ENCODE results near the gene TSPEAR. TPM values are rescaled to one million over a fixed set of nuclear protein-coding genes. Genes with fewer than 3 reads are reported as not detected.

Gene TSPEAR
- total RNA-seq, 6 experiments from 2014 or later: not detected

DNA sequence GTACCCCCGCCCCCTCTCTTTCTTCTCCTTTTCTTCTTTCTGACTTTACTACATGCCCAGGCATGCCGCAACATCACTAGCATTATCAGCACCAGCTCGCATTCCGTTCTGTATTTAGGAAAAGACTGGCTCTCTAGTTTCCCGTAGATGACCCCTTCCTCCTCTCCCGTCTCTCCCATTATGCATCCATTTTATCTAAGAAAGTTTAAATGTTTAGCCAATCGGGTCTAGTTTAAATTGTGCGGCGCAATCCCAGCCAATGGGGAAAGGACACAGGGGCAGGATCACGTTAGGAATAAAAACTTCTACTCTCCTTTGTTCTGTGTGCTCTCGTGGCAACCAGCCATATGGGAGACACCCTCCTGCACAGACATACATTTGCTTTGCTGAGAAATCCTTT lies 113.3 kb downstream of the TSPEAR start:
- no peak overlapping the region for H3K27ac ChIP-seq
- H3K4me3 ChIP-seq: no peak overlapping the region
- H3K4me1 ChIP-seq: peaks cover 0 to 5% (median 0%) of the 10 kb centered on the region in 4 donors
- intact Hi-C loops (cut with DNase I): no loop called here
- no peak for ATAC-seq
- no peak for DNase-seq
- no peaks in the 10 kb centered on the region for H3K9me3 ChIP-seq
- WGBS (ENCODE audit: insufficient coverage, low coverage, low lambda C conversion rate, missing lambda C conversion rate): 77% methylated on average over 11 of the region's 11 CpGs
- TF ChIP-seq, protein P1, sequence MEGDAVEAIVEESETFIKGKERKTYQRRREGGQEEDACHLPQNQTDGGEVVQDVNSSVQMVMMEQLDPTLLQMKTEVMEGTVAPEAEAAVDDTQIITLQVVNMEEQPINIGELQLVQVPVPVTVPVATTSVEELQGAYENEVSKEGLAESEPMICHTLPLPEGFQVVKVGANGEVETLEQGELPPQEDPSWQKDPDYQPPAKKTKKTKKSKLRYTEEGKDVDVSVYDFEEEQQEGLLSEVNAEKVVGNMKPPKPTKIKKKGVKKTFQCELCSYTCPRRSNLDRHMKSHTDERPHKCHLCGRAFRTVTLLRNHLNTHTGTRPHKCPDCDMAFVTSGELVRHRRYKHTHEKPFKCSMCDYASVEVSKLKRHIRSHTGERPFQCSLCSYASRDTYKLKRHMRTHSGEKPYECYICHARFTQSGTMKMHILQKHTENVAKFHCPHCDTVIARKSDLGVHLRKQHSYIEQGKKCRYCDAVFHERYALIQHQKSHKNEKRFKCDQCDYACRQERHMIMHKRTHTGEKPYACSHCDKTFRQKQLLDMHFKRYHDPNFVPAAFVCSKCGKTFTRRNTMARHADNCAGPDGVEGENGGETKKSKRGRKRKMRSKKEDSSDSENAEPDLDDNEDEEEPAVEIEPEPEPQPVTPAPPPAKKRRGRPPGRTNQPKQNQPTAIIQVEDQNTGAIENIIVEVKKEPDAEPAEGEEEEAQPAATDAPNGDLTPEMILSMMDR (IDR thresholded peaks at IDR 0.05): no peak
- no peak for TF ChIP-seq POLR2A (IDR thresholded peaks at IDR 0.05)
- no peaks in the 10 kb centered on the region for H3K36me3 ChIP-seq
- H3K27me3 ChIP-seq: no peaks in the 10 kb centered on the region

DNA sequence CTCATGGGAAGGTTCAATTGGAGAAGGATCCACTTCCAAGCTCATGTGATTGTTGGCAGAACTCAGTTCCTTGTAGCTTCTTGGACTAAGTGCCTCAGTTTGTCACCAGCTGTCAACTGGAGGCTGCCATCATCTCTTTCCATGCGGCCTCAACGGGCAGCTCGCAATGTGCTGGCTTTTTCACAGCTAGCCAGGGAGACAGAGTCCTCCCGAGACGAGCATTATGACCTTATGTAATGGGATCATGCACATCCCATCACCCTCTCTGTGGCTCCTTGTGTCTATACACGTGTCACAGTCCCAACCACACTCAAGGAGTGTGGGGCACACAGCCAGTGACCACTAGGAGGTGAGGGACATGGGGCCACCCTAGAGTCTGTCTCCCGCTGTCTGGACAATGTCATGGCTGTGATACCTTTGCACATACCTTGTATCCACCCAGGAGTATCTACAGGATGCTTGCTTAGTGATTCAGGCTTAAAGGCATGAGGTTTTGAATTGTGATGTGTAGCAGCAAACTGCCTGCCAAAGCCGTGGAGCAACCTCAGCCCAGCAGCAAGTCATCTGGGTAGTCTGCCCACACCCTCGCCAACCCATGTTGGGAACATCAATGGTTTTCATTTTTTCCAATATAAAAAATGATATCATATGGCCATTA lies 115.2 kb downstream of the TSPEAR start:
- H3K4me1 ChIP-seq: peaks cover 0 to 8% (median 0%) of the 10 kb centered on the region in 4 donors
- H3K27ac ChIP-seq: no peak overlapping the region
- intact Hi-C loops (cut with DNase I): no loop called here
- ATAC-seq (no peak), DNase-seq (no peak)
- TF ChIP-seq, protein P1 (IDR thresholded peaks at IDR 0.05): no peak
- TF ChIP-seq POLR2A (IDR thresholded peaks at IDR 0.05): no peak
- WGBS (ENCODE audit: insufficient coverage, low coverage, low lambda C conversion rate, missing lambda C conversion rate): 75% methylated on average over 3 of the region's 9 CpGs
- H3K9me3 ChIP-seq: no peaks in the 10 kb centered on the region
- no peaks in the 10 kb centered on the region for H3K27me3 ChIP-seq
- H3K4me3 ChIP-seq: no peak overlapping the region
- H3K36me3 ChIP-seq: no peaks in the 10 kb centered on the region

DNA sequence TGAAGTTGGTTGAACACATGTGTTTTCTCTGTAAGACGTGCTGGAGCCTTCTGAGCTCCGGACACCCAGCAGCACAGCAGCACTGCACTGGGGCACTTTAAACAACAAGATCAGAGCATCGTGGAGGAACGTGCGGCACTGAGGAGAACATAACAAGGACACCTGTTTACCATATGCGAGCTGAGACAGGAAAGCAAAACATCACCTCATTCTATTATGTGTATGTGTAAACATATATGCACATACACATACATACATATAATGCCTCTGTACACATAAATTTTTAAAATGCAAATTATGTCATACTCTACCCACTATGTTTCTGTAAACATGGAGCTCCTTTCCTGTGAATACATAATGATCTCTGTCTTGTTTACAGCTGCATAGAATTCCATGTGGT lies 115.8 kb downstream of the TSPEAR start:
- 78% methylated on average over 5 of the region's 6 CpGs for WGBS (ENCODE audit: insufficient coverage, low coverage, low lambda C conversion rate, missing lambda C conversion rate)
- H3K4me1 ChIP-seq: peaks cover 0 to 8% (median 0%) of the 10 kb centered on the region in 4 donors
- intact Hi-C loops (cut with DNase I): no loop called here
- ATAC-seq (no peak), DNase-seq (no peak)
- TF ChIP-seq POLR2A (IDR thresholded peaks at IDR 0.05): no peak
- TF ChIP-seq, protein P1 (IDR thresholded peaks at IDR 0.05): no peak
- no peak overlapping the region for H3K27ac ChIP-seq
- no peaks in the 10 kb centered on the region for H3K9me3 ChIP-seq
- no peaks in the 10 kb centered on the region for H3K36me3 ChIP-seq
- H3K27me3 ChIP-seq: no peaks in the 10 kb centered on the region
- no peak overlapping the region for H3K4me3 ChIP-seq

DNA sequence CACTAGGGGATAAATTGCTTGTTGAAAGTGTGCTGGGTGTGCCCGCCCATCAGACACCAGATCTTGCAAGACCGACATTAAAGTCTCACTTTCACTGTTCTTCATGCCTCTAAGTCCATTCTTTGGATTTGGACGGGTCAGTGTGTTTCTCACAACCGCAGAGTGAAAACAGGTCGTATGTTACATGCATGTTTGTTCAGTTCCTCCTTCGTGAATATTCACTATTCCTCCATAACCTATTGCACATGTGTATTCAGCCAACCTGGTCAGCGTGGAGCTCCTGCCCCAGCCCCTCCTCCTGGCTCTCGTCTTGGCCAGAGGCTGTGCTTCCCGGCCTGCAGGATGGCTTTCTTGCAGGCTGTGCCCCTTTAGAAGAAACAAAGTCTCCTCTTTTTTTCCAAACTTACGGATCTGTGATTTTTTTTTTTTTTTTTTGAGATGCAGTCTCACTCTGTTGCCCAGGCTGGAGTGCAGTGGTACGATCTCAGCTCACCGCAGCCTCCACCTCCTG lies 116.9 kb downstream of the TSPEAR start:
- Histone ChIP-seq H3K4me1 (peaks cover 0 to 8% (median 0%) of the 10 kb centered on the region in 4 donors), H3K4me3 (no peak overlapping the region), H3K27ac (no peak overlapping the region), H3K36me3 (no peaks in the 10 kb centered on the region), H3K9me3 (no peaks in the 10 kb centered on the region), H3K27me3 (no peaks in the 10 kb centered on the region)
- DNase-seq (no peak), ATAC-seq (no peak)
- TF ChIP-seq, protein P1 (IDR thresholded peaks at IDR 0.05): no peak
- TF ChIP-seq POLR2A (IDR thresholded peaks at IDR 0.05): no peak
- intact Hi-C loops (cut with DNase I): no loop called here
- WGBS (ENCODE audit: insufficient coverage, low coverage, low lambda C conversion rate, missing lambda C conversion rate): 61% methylated on average over 8 of the region's 12 CpGs

Data from right lobe of liver (tissue), 6 donors.